HT-29 (cell line): Measurements from ENCODE around the gene TPPP. TPM values are rescaled to one million over a fixed set of nuclear protein-coding genes. Genes with fewer than 3 reads are reported as not detected.

ENCODE experiments used
- DNase-seq: peaks from one replicate; pipeline ENCODE4 v3.0.0-alpha.2; 2015; ENCODE audit warnings: low spot score
- total RNA-seq: library from RNA; depleted of rRNA; stranded (reverse); fragments of >200 nt; shearing (Covaris generic); gene quantifications from 2 replicates; pipeline ENCODE4 v1.2.3, GENCODE V29; 2014

Gene TPPP
- total RNA-seq, 1 experiment from 2014 or later, result 21.7 TPM

GRCh38 chr5:626850-627249 is 66.3 kb downstream of the TPPP start:
- DNase-seq, result no peak

- no peak for DNase-seq
Observed at GRCh38 chr5:625516-625915, 67.6 kb downstream of the TPPP start.

GRCh38 chr5:624951-625230 is 68.3 kb downstream of the TPPP start:
- no peak for DNase-seq

- no peak for DNase-seq
Observed at GRCh38 chr5:624118-624950, 68.8 kb downstream of the TPPP start.

GRCh38 chr5:623531-623930 is 69.6 kb downstream of the TPPP start:
- DNase-seq, result no peak

- no peak for DNase-seq
Observed at GRCh38 chr5:622946-623522, 70.1 kb downstream of the TPPP start.

- DNase-seq, result no peak
Observed at GRCh38 chr5:622359-622758, 70.8 kb downstream of the TPPP start.

- no peak for DNase-seq
Observed at GRCh38 chr5:621341-621761, 71.8 kb downstream of the TPPP start.

- no peak for DNase-seq
Observed at GRCh38 chr5:620586-621180, 72.5 kb downstream of the TPPP start.

- DNase-seq, result no peak
Observed at GRCh38 chr5:620152-620551, 73.0 kb downstream of the TPPP start.

GRCh38 chr5:619444-619843 is 73.7 kb downstream of the TPPP start:
- DNase-seq, result no peak

- DNase-seq, result no peak
Observed at GRCh38 chr5:618450-618849, 74.7 kb downstream of the TPPP start.

GRCh38 chr5:617896-618295 is 75.3 kb downstream of the TPPP start:
- DNase-seq, result no peak

GRCh38 chr5:616484-617039 is 76.6 kb downstream of the TPPP start:
- no peak for DNase-seq

GRCh38 chr5:612498-613424 is 80.4 kb downstream of the TPPP start:
- peak; percentile 56 for DNase-seq

- DNase-seq, result peak; percentile 93
Observed at GRCh38 chr5:611731-612486, 81.2 kb downstream of the TPPP start, which contains the start of gene CEP72. Gene CEP72 (plus strand): TSS chr5:612340. CDS start chr5:612362, 22 bp downstream.

GRCh38 chr5:610744-611730 is 82.1 kb downstream of the TPPP start:
- DNase-seq, result no peak

- no peak for DNase-seq
Observed at GRCh38 chr5:610011-610743, 83.0 kb downstream of the TPPP start.
